GM12892 (cell line): ENCODE data around the gene TMEM79.

ENCODE experiments used
- POLR2A ChIP-seq: IDR thresholded peaks from 2 replicates; pipeline ENCODE4 v1.6.1; 2011; ENCODE audit warnings: low read depth, low read length, control low read depth
- POLR2AphosphoS5 ChIP-seq: IDR thresholded peaks from 2 replicates; pipeline ENCODE4 v1.6.1; 2011; ENCODE audit warnings: low read depth, low read length, control low read depth
- TAF1 ChIP-seq: IDR thresholded peaks from 2 replicates; pipeline ENCODE4 v1.6.1; 2011; ENCODE audit warnings: low read depth, mild to moderate bottlenecking, control low read depth, low read length, borderline replicate concordance

- no peak for TF ChIP-seq TAF1
- no peak for TF ChIP-seq POLR2A
- no peak for TF ChIP-seq POLR2AphosphoS5
These were observed 53.7 kb downstream of the TMEM79 start for GRCh38 chr1:156337888-156338179.
